Peyer's patch (tissue), 4 donors: ENCODE measurements around the gene HOXB8.

ENCODE experiments used
- POLR2A ChIP-seq, 2 donors: fragments of 450-650 bp; IDR thresholded peaks; one replicate each; pipeline ENCODE4 v1.5.1; 2017; ENCODE audit warnings: antibody characterized with exemption in 2 of 2, mild to moderate bottlenecking in 2 of 2, moderate library complexity in 2 of 2
- TF ChIP-seq, protein P1 (sequence below), 6 experiments: fragments of 450-650 bp in 4 of 6; fragments of 200-600 bp in 2 of 6; sonication (generic) in 1 of 6; IDR thresholded peaks; one replicate each; pipeline ENCODE4 v1.5.1; 2017 to 2019; ENCODE audit warnings: antibody characterized with exemption in 6 of 6, mild to moderate bottlenecking in 3 of 6, moderate library complexity in 1 of 6

DNA sequence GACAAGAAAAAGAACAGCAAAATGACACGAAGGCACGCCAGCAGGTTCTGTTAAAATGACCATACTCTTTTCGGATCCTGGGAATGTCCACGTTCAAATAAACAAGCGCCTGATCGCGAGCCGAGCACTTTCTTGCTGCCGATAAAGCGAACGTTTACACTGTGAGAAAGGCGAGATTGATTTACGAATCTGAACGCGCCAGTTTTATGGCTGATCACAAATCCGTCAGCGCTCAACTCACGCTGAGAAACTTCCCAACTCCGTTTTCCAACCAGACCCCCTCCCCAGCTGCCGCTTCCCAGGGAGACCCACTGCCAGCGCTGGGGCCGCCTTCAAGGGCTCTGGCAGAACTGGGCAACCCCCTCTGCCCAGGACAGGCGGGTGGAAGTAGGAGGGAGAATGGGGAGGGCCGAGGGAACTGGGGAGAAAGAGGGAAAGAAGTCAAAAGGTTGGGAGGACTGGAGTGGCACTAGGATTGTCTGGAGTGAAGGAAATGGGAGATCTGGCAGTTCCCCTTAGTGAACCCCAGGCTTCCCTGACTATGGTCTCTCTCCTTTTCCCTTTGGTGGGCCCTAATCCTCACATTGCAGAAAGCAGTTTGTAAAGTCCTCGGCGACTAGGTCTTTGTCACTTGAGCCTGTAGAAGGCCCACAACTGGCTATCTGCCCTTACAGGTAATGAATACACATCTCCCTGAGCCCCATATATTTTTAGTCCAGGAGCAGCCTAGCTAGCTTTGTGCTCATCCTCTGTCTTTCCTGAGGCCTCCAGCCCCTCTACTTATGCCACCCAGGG is 43.9 kb downstream of the HOXB8 start:
- no peak for TF ChIP-seq POLR2A (IDR thresholded peaks at IDR 0.05)
- TF ChIP-seq, protein P1, sequence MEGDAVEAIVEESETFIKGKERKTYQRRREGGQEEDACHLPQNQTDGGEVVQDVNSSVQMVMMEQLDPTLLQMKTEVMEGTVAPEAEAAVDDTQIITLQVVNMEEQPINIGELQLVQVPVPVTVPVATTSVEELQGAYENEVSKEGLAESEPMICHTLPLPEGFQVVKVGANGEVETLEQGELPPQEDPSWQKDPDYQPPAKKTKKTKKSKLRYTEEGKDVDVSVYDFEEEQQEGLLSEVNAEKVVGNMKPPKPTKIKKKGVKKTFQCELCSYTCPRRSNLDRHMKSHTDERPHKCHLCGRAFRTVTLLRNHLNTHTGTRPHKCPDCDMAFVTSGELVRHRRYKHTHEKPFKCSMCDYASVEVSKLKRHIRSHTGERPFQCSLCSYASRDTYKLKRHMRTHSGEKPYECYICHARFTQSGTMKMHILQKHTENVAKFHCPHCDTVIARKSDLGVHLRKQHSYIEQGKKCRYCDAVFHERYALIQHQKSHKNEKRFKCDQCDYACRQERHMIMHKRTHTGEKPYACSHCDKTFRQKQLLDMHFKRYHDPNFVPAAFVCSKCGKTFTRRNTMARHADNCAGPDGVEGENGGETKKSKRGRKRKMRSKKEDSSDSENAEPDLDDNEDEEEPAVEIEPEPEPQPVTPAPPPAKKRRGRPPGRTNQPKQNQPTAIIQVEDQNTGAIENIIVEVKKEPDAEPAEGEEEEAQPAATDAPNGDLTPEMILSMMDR (IDR thresholded peaks at IDR 0.05), result no peak
